ENCODE data around the gene MVB12B. TPM values are rescaled to one million over a fixed set of nuclear protein-coding genes. Genes with fewer than 3 reads are reported as not detected.

The MVB12B gene
- total RNA-seq, 4 donors from 2014 or later, result 8.5 to 13.0 (median 10.5) TPM

DNA sequence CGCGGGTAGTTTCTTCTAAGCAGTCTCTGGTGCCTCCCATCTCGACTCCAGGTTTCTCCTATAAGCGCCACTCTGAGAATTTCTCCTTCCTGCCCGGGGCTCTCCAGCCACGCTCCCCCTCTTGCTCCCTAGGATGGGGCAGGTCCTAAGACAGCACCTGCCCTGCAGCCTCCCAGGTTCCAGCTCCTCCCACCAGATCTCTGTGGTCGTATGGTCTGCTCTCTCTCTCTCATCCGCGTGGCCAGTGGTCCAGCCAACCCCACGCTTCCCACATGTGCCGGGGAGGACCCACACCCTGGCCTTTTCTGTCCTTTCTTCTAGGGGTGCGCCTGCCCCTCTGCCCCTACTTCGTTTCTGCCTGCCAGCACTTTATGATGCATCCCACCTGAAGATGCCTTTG, 40.5 kb downstream of the MVB12B start:
- TF ChIP-seq, protein P1, sequence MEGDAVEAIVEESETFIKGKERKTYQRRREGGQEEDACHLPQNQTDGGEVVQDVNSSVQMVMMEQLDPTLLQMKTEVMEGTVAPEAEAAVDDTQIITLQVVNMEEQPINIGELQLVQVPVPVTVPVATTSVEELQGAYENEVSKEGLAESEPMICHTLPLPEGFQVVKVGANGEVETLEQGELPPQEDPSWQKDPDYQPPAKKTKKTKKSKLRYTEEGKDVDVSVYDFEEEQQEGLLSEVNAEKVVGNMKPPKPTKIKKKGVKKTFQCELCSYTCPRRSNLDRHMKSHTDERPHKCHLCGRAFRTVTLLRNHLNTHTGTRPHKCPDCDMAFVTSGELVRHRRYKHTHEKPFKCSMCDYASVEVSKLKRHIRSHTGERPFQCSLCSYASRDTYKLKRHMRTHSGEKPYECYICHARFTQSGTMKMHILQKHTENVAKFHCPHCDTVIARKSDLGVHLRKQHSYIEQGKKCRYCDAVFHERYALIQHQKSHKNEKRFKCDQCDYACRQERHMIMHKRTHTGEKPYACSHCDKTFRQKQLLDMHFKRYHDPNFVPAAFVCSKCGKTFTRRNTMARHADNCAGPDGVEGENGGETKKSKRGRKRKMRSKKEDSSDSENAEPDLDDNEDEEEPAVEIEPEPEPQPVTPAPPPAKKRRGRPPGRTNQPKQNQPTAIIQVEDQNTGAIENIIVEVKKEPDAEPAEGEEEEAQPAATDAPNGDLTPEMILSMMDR (IDR thresholded peaks at IDR 0.05; ENCODE audit: low read depth), result no peak

DNA sequence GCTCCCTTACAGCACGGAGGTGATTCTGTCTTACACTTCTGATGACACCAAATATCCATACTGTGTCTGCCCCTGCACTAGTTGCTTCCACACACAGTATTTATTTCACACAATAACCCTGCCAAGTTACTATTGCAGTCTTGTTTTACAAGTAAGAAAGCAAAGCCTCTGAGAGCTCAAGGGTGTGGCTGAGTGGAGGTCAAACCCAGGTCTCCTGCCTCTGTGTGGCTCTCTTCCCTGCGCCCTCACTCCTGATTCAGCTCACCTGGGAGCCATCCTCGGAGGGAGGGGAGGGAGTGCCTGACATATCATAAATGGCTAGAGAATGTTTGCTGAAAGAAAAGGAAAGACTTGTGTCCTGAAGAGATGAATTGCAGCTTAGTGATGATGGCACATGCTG, 41.0 kb downstream of the MVB12B start:
- TF ChIP-seq, protein P1 (IDR thresholded peaks at IDR 0.05; ENCODE audit: low read depth), result no peak

DNA sequence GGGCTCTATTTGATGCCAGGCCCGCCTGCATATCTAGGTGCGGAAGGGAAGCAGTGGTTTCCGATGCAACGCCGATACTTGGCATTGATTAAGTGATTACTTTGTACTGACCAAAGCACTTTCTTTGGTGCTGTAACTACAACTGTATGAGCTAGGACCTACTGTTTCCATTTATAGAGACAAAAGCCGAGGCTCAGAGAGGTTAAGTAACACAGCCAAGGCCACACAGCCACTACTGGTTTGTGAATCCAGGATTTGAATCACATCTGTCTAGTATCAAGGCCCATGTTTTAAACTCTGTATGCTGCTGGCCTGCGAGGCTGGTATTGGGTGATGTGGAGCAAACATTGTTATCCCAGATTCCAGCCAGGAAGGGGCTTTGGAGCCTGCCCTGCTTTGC, 41.4 kb downstream of the MVB12B start:
- TF ChIP-seq, protein P1 (IDR thresholded peaks at IDR 0.05; ENCODE audit: low read depth), result no peak

DNA sequence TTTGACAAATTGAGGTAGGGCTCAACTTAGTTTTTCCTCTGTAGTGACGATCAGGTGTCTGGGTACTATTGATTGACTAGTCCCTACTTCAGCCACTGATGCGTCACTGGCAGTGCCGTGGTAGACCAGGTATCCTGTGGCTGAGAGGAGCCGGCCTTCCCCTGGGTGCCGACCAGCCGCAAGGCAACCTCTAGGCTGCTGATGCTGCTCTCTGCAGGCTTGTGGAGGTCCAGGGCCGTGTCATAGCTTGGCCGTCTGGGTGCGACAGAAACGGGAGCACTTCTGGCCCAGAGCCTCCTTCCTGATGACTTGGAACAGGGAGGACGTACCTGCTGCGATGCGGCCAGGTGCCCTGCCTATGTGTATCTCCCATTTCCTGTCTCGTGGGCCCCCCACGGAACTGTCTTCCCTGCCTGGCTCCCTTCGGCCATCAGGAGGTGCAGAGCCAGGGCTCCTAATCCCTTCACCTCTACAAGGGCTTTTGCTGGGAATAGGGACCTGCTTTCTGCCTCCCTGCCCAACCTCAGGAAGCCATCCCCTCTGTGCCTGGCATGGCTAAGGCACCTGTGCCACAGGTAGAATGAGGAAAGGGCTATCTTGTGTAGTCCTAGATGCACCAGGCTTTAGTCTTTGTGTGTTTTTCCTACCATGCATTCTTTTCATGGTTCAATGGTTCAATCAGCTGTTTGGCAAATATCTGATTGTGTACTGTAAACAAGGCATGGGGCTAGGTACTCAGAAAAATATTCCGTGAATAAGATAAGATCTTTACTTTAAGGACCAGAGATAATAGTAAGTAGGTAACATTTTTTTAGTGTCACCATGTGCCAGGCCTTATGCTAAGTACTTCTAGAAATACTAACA, 44.6 kb downstream of the MVB12B start:
- TF ChIP-seq, protein P1 (IDR thresholded peaks at IDR 0.05; ENCODE audit: low read depth), result no peak

DNA sequence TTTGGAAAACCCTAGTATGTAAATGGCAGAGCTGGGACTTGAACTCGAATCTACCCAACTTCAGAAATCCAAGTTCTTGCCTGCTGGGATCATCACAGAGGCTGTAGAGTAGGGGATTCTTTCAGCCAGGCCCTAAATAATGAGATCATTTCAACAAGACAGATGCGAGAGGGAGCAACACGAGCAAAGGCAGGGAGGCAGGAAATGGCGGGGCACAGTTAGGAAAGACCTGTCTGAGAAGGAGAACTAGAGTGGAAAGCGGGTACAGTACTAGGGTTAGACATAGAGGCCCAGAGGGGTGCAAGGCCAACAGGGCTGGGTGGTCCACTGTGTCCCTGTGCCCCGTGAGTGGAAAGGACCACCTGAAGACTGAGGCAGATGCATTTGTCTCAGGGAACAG, 46.1 kb downstream of the MVB12B start:
- TF ChIP-seq, protein P1 (IDR thresholded peaks at IDR 0.05; ENCODE audit: low read depth), result no peak

DNA sequence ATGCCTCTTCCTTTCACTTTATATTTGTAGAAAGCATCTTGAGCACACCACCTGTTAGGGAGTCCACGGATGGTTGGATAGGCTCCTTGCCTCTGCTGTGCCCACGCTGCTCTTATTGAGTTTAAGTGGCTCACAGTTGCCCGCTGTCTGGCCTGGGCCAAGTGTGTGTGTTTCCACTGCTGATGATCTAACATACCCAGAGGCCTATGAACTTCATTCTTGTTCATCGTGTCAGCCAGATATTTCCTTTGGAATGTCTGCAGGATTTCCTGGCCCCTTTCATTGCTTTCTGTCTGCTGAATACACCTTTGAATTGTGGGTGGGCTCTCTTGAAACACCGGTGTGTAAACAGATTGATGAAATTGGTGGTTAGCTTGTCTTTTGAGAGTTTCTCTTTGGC, 46.6 kb downstream of the MVB12B start:
- TF ChIP-seq, protein P1 (IDR thresholded peaks at IDR 0.05; ENCODE audit: low read depth), result no peak

DNA sequence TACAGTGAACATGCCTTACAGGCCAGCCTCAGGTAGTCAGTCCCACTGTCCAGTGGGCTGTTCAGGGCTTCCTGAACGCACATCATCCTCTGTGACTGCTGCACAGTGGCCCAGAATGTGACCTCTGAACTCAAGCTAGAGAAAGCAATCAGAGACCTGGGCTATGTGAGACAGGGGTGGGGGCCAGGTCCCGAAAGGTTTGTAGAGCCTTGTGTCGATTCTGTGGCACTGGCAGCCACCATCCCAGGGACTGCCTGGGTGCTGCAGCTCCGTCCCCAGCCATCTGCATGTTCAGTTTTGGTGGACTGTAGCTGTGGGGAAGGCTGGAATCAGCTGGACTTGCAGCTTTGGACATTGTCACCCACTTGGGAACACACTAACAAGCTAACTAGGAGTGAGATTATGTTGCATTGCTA, 47.7 kb downstream of the MVB12B start:
- TF ChIP-seq, protein P1 (IDR thresholded peaks at IDR 0.05; ENCODE audit: low read depth), result no peak
